Panc1 (cell line): ENCODE results near the gene OR6B1. TPM values are rescaled to one million over a fixed set of nuclear protein-coding genes. Genes with fewer than 3 reads are reported as not detected.

Experiments used
- ATAC-seq: fragments of 200-7000 bp; cut with Tn5 transposase; 2 replicates; pipeline ENCODE4 v1.9.1; 2020; ENCODE audit warnings: mild to moderate bottlenecking, moderate library complexity
- BruUV-seq: library from RNA; stranded (reverse); fragments of 400-500 nt; replicated peaks from 2 replicates; lab custom pipeline; 2021; lab: Mats Ljungman, UMichigan
- CTCF ChIA-PET: fragments of 300-600 bp; sonication (Branson Sonifier 250); formaldehyde crosslinking; loops from one replicate; lab custom pipeline; 2022; ENCODE audit warnings: antibody characterized with exemption; lab: Charles Lee
- POLR2A ChIA-PET: fragments of 300-600 bp; sonication (Branson Sonifier 250); formaldehyde crosslinking; loops from one replicate; lab custom pipeline; 2022; ENCODE audit warnings: antibody characterized with exemption; lab: Charles Lee
- DNase-seq: peaks from one replicate; pipeline ENCODE4 v3.0.0-alpha.2; 2010; ENCODE audit warnings: low read depth, low spot score
- H3K27ac ChIP-seq: 2 replicates; pipeline ENCODE4 v1.5.1; 2011; ENCODE audit warnings: mild to moderate bottlenecking, low read length, inconsistent platforms
- H3K27me3 ChIP-seq: fragments of 200-500 bp; sonication (Bioruptor generic); 2 replicates; pipeline ENCODE4 v1.6.0; 2014; ENCODE audit warnings: low read length, inconsistent platforms; ENCODE audit not compliant: control insufficient read depth, insufficient read depth
- H3K36me3 ChIP-seq: fragments of 200-500 bp; sonication (Bioruptor generic); 2 replicates; pipeline ENCODE4 v1.5.1; 2014; ENCODE audit warnings: inconsistent platforms, mild to moderate bottlenecking, low read length, moderate library complexity; ENCODE audit not compliant: control insufficient read depth, insufficient read depth
- H3K4me1 ChIP-seq: 2 replicates; pipeline ENCODE4 v1.5.1; 2011; ENCODE audit warnings: inconsistent platforms, mild to moderate bottlenecking, low read length, moderate library complexity; ENCODE audit not compliant: control insufficient read depth, insufficient read depth
- H3K4me3 ChIP-seq, 2 experiments: 2 replicates each; pipeline ENCODE4 v1.5.1; 2011 to 2012; ENCODE audit warnings: low read depth in 2 of 2, low read length in 2 of 2, mild to moderate bottlenecking in 2 of 2, inconsistent platforms in 1 of 2, moderate library complexity in 1 of 2
- H3K9me3 ChIP-seq: fragments of 200-500 bp; sonication (Bioruptor generic); 2 replicates; pipeline ENCODE4 v1.5.1; 2014; ENCODE audit warnings: low read depth, mild to moderate bottlenecking, inconsistent platforms, low read length, moderate library complexity; ENCODE audit not compliant: control insufficient read depth, insufficient read depth
- POLR2AphosphoS5 ChIP-seq: IDR thresholded peaks from 2 replicates; pipeline ENCODE4 v1.6.1; 2012; ENCODE audit warnings: mild to moderate bottlenecking, low read depth, low read length, moderate library complexity
- SIN3A ChIP-seq: IDR thresholded peaks from 2 replicates; pipeline ENCODE4 v1.6.1; 2012; ENCODE audit warnings: low read depth, mild to moderate bottlenecking, low read length, moderate library complexity, borderline replicate concordance; ENCODE audit not compliant: insufficient read depth
- TCF7L2 ChIP-seq: IDR thresholded peaks from 2 replicates; pipeline ENCODE4 v1.6.1; 2011; ENCODE audit warnings: mild to moderate bottlenecking, low read depth, low read length, inconsistent platforms
- in situ Hi-C: cut with HindIII; loops from 2 replicates; pipeline ENCODE4 v1.10.0; 2016; ENCODE audit warnings: low sequenced_read_pairs, low pct_unique_long_range_greater_than_20kb
- intact Hi-C: fragments of 100-400 bp; cut with micrococcal nuclease; formaldehyde crosslinking; loops from one replicate; pipeline ENCODE4 v1.10.0; 2022; ENCODE audit not compliant: unreplicated experiment
- total RNA-seq: library from RNA; stranded (reverse); gene quantifications from one replicate; pipeline ENCODE4 v1.2.1, GENCODE V29; 2021; ENCODE audit not compliant: unreplicated experiment
- TF ChIP-seq, protein P1 (sequence below): fragments of 450-650 bp; IDR thresholded peaks from 2 replicates; pipeline ENCODE4 v1.5.1; 2017; ENCODE audit warnings: mild to moderate bottlenecking
- TF ChIP-seq, protein P2 (sequence below), 2 experiments: IDR thresholded peaks; 2 replicates each; pipeline ENCODE4 v1.6.1; 2011 to 2012; ENCODE audit warnings: low read depth in 2 of 2, control low read depth in 1 of 2, low read length in 1 of 2, mild to moderate bottlenecking in 1 of 2, moderate library complexity in 1 of 2; ENCODE audit not compliant: insufficient read depth in 1 of 2

The OR6B1 gene
- total RNA-seq, 1 experiment from 2014 or later: not detected

DNA sequence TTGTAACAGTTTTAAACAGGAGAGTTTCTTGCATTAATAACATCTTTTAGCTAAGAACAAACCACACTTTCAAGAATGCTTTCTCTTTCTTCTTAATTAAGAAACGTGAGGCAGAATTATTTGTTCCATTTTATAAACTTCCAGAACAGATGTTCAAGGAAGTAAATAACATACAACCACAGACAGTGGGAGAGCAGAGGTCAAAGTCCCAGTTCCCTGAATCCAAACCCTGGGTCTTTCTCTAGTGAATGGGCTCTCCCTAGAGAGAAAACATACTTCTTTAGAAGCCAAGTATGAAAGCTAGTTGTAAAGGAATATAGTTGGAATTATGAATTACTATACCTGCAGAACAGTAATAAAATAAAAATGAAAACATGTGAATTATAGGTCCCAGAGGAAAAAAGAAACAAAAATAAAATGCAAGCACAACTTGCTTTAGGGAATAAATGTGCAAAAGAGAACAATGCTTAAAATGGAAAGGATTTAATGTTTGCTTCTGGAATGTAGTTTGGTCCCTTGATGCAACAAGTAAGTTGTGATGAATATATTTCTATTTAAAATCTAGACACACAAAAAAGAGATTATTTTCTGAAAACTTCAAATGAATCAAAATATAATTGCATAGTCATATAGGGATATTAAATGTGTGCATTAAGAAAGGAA is 6.0 kb downstream of the OR6B1 start:
- no peak overlapping the region for H3K27ac ChIP-seq
- in situ Hi-C loops: no loop called here
- CTCF ChIA-PET: no interaction called here
- no TSS peak for BruUV-seq
- no peak overlapping the region for H3K4me3 ChIP-seq
- H3K27me3 ChIP-seq: no peaks in the 10 kb centered on the region
- DNase-seq (no peak), ATAC-seq (no peak)
- intact Hi-C loops: no loop called here
- H3K4me1 ChIP-seq: no peaks in the 10 kb centered on the region
- TF ChIP-seq, protein P1, sequence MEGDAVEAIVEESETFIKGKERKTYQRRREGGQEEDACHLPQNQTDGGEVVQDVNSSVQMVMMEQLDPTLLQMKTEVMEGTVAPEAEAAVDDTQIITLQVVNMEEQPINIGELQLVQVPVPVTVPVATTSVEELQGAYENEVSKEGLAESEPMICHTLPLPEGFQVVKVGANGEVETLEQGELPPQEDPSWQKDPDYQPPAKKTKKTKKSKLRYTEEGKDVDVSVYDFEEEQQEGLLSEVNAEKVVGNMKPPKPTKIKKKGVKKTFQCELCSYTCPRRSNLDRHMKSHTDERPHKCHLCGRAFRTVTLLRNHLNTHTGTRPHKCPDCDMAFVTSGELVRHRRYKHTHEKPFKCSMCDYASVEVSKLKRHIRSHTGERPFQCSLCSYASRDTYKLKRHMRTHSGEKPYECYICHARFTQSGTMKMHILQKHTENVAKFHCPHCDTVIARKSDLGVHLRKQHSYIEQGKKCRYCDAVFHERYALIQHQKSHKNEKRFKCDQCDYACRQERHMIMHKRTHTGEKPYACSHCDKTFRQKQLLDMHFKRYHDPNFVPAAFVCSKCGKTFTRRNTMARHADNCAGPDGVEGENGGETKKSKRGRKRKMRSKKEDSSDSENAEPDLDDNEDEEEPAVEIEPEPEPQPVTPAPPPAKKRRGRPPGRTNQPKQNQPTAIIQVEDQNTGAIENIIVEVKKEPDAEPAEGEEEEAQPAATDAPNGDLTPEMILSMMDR: no peak
- TF ChIP-seq TCF7L2 (no peak), SIN3A (no peak), POLR2AphosphoS5 (no peak)
- TF ChIP-seq, protein P2, sequence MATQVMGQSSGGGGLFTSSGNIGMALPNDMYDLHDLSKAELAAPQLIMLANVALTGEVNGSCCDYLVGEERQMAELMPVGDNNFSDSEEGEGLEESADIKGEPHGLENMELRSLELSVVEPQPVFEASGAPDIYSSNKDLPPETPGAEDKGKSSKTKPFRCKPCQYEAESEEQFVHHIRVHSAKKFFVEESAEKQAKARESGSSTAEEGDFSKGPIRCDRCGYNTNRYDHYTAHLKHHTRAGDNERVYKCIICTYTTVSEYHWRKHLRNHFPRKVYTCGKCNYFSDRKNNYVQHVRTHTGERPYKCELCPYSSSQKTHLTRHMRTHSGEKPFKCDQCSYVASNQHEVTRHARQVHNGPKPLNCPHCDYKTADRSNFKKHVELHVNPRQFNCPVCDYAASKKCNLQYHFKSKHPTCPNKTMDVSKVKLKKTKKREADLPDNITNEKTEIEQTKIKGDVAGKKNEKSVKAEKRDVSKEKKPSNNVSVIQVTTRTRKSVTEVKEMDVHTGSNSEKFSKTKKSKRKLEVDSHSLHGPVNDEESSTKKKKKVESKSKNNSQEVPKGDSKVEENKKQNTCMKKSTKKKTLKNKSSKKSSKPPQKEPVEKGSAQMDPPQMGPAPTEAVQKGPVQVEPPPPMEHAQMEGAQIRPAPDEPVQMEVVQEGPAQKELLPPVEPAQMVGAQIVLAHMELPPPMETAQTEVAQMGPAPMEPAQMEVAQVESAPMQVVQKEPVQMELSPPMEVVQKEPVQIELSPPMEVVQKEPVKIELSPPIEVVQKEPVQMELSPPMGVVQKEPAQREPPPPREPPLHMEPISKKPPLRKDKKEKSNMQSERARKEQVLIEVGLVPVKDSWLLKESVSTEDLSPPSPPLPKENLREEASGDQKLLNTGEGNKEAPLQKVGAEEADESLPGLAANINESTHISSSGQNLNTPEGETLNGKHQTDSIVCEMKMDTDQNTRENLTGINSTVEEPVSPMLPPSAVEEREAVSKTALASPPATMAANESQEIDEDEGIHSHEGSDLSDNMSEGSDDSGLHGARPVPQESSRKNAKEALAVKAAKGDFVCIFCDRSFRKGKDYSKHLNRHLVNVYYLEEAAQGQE (IDR thresholded peaks at IDR 0.05; ENCODE audit: insufficient read depth in 1 of 2, low read depth in 2 of 2, low read length in 1 of 2): no peak
- no peaks in the 10 kb centered on the region for H3K9me3 ChIP-seq
- POLR2A ChIA-PET: no interaction called here
- H3K36me3 ChIP-seq: no peaks in the 10 kb centered on the region

DNA sequence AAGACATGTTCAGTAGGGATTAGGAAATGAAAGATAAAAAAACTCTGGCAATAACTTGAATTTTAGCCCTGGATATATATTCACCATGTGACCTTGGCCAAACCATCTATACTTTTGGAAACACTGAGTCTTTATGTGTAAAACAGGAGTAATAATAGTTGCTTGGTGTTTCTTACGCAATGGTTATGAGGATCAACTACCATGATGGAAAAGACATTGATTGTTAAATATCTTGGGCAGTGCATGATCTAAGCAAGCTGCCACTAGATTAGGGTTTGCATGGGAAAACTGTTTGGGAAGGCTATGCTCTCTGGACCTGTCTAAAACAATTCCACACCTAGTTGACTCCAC is 6.5 kb downstream of the OR6B1 start:
- Histone ChIP-seq H3K4me1 (no peaks in the 10 kb centered on the region), H3K27me3 (no peaks in the 10 kb centered on the region), H3K4me3 (no peak overlapping the region), H3K9me3 (no peaks in the 10 kb centered on the region), H3K27ac (no peak overlapping the region), H3K36me3 (no peaks in the 10 kb centered on the region)
- DNase-seq (no peak), ATAC-seq (no peak)
- no TSS peak for BruUV-seq
- TF ChIP-seq, protein P1: no peak
- no peak for TF ChIP-seq TCF7L2
- TF ChIP-seq SIN3A: no peak
- TF ChIP-seq, protein P2 (IDR thresholded peaks at IDR 0.05; ENCODE audit: insufficient read depth in 1 of 2, low read depth in 2 of 2, low read length in 1 of 2): no peak
- no peak for TF ChIP-seq POLR2AphosphoS5
- in situ Hi-C loops (no loop called here), intact Hi-C loops (no loop called here)
- ChIA-PET CTCF (no interaction called here), POLR2A (no interaction called here)
